Activated T-cell treated with anti-CD3 and anti-CD28 coated beads, Interleukin-2, amount 50 U/mL, for 24 hours (primary cell): ENCODE measurements around the gene S1PR2.
A peak's percentile ranks its signal among the peaks of the same experiment; 100 is the strongest.
"Not testable (repeated sequence)": the region's sequence is repeated elsewhere in the genome, so short reads cannot be mapped to it uniquely, and the experiment has no call there.

Experiments used
- DNase-seq: peaks from one replicate; pipeline ENCODE4 v3.0.0-alpha.2; 2020
- H3K27ac Mint-ChIP-seq: 2 replicates; pipeline ENCODE4 v1.8.0; 2020; ENCODE audit warnings: mild to moderate bottlenecking, mixed read lengths
- H3K27me3 Mint-ChIP-seq: 2 replicates; pipeline ENCODE4 v1.8.0; 2020; ENCODE audit warnings: mixed read lengths
- H3K36me3 Mint-ChIP-seq: 2 replicates; pipeline ENCODE4 v1.8.0; 2020; ENCODE audit warnings: low read depth, mixed read lengths
- H3K4me1 Mint-ChIP-seq: 2 replicates; pipeline ENCODE4 v1.8.0; 2020; ENCODE audit warnings: low read depth, mixed read lengths
- H3K4me3 Mint-ChIP-seq: 2 replicates; pipeline ENCODE4 v1.8.0; 2020; ENCODE audit warnings: mild to moderate bottlenecking, moderate library complexity, mixed read lengths
- H3K9me3 Mint-ChIP-seq: 2 replicates; pipeline ENCODE4 v1.8.0; 2020; ENCODE audit warnings: mixed read lengths

Gene S1PR2

DNA sequence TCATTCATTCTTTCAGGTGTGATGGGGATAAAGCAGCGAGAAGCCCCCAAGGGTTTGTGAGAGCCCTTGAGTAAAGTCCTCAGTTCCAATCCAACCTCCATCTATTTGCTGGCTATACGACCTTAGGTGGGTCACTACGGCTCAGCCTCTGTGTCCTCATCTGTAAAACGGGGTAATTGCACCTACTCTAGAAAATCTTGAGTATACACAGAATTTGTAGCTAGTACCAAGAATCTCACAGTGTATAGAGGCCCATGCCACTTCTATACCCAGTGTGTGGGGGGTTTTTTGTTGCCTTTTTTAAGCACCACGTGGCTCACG, 36.0 kb downstream of the S1PR2 start:
- Mint-ChIP-seq H3K27ac (peak overlapping the region; percentile 98), H3K4me3 (peak overlapping the region; percentile 98), H3K36me3 (peaks cover 41% of the 10 kb centered on the region), H3K4me1 (peaks cover 49% of the 10 kb centered on the region), H3K9me3 (no peaks in the 10 kb centered on the region), H3K27me3 (no peaks in the 10 kb centered on the region)
- DNase-seq, result no peak

DNA sequence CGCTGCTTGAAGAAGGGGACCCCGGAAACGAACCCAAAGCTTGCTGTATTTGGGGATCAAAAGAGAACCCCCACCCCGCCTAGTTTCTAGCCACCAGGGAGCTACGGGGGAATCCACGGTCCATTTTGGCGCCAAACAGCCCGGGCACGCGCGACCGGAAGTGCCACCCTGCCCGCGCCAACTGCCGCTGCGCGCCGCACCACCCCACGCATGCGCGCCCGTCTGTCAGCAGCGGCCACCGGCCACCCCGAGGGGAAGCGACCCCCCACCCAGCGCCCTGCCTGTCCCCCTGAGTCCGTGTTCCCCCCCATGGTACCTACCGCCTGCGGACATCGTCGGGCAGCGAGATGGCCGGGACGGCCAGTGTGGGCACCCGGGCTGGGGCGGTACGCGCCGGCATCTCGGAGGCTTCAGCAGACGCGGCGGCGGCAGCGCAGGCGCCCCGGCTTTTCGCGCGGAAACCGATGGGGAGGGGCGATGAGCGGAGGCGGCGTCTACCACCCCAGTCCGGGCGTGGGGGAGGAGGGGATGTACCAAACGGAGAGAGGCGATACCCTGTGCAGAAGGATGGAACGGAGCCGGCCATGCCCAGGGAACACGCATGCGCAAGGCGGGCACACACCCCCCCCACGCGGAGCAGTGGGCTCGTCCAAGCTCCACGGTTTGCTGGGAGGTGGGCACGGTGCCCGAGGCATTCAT, 36.5 kb downstream of the S1PR2 start, which contains the start of gene DNMT1:
Gene DNMT1 (minus strand): TSS at position 454 of the 699 bp plus-strand sequence. CDS start 54 bp downstream, at position 400.
- DNase-seq, result peak; percentile 99
- H3K27me3 Mint-ChIP-seq, result no peaks in the 10 kb centered on the region
- H3K4me3 Mint-ChIP-seq, result peak within 1 kb of the TSS; percentile 98

GRCh38 chr19:10193790-10194499, 37.2 kb downstream of the S1PR2 start:
- Mint-ChIP-seq H3K4me3 (peak overlapping the region; percentile 98), H3K27ac (peak overlapping the region; percentile 98), H3K4me1 (peaks cover 53% of the 10 kb centered on the region), H3K9me3 (no peaks in the 10 kb centered on the region), H3K36me3 (peaks cover 51% of the 10 kb centered on the region), H3K27me3 (no peaks in the 10 kb centered on the region)
- no peak for DNase-seq

More for the DNA sequence above, 36.5 kb downstream of the S1PR2 start, which contains the start of gene DNMT1:
- H3K9me3 Mint-ChIP-seq, result no peaks in the 10 kb centered on the region
- peaks cover 54% of the 10 kb centered on the region for H3K4me1 Mint-ChIP-seq
- H3K27ac Mint-ChIP-seq, result peak within 1 kb of the TSS; percentile 98
- peaks cover 46% of the 10 kb centered on the region for H3K36me3 Mint-ChIP-seq

GRCh38 chr19:10192922-10193321, 38.2 kb downstream of the S1PR2 start:
- Mint-ChIP-seq H3K9me3 (no peaks in the 10 kb centered on the region), H3K27me3 (no peaks in the 10 kb centered on the region), H3K36me3 (peaks cover 61% of the 10 kb centered on the region), H3K4me3 (peak overlapping the region; percentile 98), H3K4me1 (peaks cover 59% of the 10 kb centered on the region), H3K27ac (peak overlapping the region; percentile 98)
- DNase-seq, result no peak

DNA sequence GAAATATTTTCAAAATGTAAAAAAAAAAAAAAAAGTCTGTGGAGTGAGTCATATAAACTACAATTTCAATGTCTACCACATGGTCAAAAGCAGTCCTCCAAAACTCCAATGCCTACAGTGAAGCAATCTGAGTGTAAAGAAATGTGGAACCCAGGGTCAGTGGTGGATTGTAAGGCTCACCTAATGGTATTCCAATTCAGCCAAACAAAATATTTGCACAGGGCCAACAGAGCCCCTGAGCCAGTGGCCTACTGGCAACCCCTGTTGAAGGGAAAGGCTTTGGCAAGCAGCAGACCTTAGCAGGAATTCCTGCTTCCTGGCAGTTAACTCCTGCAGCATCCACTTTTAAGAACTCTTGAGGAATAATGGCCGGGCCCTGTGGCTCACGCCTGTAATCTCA, 39.8 kb downstream of the S1PR2 start:
- Mint-ChIP-seq H3K27me3 (no peaks in the 10 kb centered on the region), H3K9me3 (no peaks in the 10 kb centered on the region), H3K27ac (peak overlapping the region; percentile 64), H3K36me3 (peaks cover 76% of the 10 kb centered on the region), H3K4me3 (peak overlapping the region; percentile 38), H3K4me1 (peaks cover 63% of the 10 kb centered on the region)
- DNase-seq, result no peak

- H3K9me3 Mint-ChIP-seq, result no peaks in the 10 kb centered on the region
- no peak for DNase-seq
- no peaks in the 10 kb centered on the region for H3K27me3 Mint-ChIP-seq
- peak overlapping the region; percentile 11 for H3K4me3 Mint-ChIP-seq
- H3K4me1 Mint-ChIP-seq, result peaks cover 61% of the 10 kb centered on the region
- H3K36me3 Mint-ChIP-seq, result peaks cover 89% of the 10 kb centered on the region
- peak overlapping the region; percentile 65 for H3K27ac Mint-ChIP-seq
Observed at GRCh38 chr19:10190026-10190425, 41.1 kb downstream of the S1PR2 start.

GRCh38 chr19:10189616-10190015, 41.5 kb downstream of the S1PR2 start:
- no peaks in the 10 kb centered on the region for H3K9me3 Mint-ChIP-seq
- peak overlapping the region; percentile 11 for H3K4me3 Mint-ChIP-seq
- no peak for DNase-seq
- H3K27ac Mint-ChIP-seq, result peak overlapping the region; percentile 65
- H3K36me3 Mint-ChIP-seq, result peaks cover 91% of the 10 kb centered on the region
- H3K27me3 Mint-ChIP-seq, result no peaks in the 10 kb centered on the region
- peaks cover 62% of the 10 kb centered on the region for H3K4me1 Mint-ChIP-seq

DNA sequence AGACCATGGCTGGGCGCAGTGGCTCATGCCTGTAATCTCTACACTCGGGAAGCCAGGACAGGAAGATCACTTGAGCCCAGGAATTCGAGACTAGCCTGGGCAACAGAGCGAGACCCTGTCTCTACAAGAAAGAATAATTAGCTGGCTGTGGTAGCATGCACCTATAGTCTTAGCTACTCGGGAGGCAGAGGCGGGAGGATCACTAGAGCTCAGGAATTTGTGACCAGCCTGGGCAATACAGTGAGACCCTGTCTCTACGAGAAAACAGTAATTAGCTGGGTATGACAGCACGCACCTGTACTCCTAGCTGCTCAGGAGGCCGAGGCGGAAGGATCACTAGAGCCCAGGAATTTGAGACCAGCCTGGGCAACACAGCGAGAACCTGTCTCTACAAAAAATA, 43.8 kb downstream of the S1PR2 start:
- peaks cover 55% of the 10 kb centered on the region for H3K4me1 Mint-ChIP-seq
- H3K36me3 Mint-ChIP-seq, result peaks cover 83% of the 10 kb centered on the region
- no peak overlapping the region for H3K4me3 Mint-ChIP-seq
- no peaks in the 10 kb centered on the region for H3K27me3 Mint-ChIP-seq
- no peak for DNase-seq
- no peaks in the 10 kb centered on the region for H3K9me3 Mint-ChIP-seq
- H3K27ac Mint-ChIP-seq, result peak overlapping the region; percentile 1

- no peak for DNase-seq
- Mint-ChIP-seq H3K27me3 (no peaks in the 10 kb centered on the region), H3K4me1 (peaks cover 37% of the 10 kb centered on the region), H3K27ac (peak overlapping the region; percentile 80), H3K9me3 (no peaks in the 10 kb centered on the region), H3K36me3 (peaks cover 82% of the 10 kb centered on the region), H3K4me3 (no peak overlapping the region)
Observed at GRCh38 chr19:10184636-10185035, 46.5 kb downstream of the S1PR2 start.

DNA sequence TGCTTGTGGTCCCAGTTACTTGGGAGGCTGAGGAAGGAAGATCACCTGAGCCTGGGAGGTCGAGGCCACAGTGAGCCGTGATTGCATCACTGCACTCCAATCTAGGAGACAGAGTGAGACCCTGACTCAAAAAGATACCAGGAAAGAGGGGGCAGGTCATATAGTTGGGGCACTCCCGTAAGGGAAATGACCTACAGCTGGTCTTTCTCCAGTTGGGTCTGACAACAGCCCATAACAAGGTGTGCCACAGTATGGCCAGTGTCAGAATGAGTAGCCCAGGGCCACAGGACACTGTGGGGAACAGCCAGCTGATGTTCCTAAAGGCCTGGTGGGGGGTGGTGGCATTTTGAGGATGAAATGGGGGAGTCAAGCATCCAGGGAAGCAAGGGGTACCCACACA, 47.2 kb downstream of the S1PR2 start:
- peaks cover 85% of the 10 kb centered on the region for H3K36me3 Mint-ChIP-seq
- H3K4me3 Mint-ChIP-seq, result no peak overlapping the region
- peaks cover 34% of the 10 kb centered on the region for H3K4me1 Mint-ChIP-seq
- peak overlapping the region; percentile 80 for H3K27ac Mint-ChIP-seq
- no peaks in the 10 kb centered on the region for H3K27me3 Mint-ChIP-seq
- DNase-seq, result no peak
- no peaks in the 10 kb centered on the region for H3K9me3 Mint-ChIP-seq

GRCh38 chr19:10182847-10183246, 48.3 kb downstream of the S1PR2 start:
- Mint-ChIP-seq H3K4me1 (peaks cover 24% of the 10 kb centered on the region), H3K4me3 (no peak overlapping the region), H3K27me3 (no peaks in the 10 kb centered on the region), H3K9me3 (no peaks in the 10 kb centered on the region), H3K36me3 (peaks cover 79% of the 10 kb centered on the region), H3K27ac (no peak overlapping the region)
- DNase-seq, result no peak

DNA sequence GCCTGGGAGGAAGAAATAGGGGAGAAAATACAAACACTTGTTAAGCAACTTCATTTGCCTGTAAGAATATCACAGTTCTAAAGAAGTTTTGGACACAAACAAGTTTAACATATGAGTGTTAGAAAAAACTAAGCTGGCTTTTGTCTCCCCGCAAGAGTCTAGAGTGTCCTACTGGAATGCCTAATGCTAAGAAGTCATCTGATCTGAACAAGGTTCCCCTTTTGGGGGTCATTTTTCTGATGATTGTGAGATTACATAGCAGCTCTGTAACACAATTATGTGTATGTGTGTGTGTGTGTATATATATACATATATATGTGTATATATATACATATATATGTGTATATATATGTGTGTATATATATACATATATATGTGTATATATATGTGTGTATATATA, 49.1 kb downstream of the S1PR2 start:
- Mint-ChIP-seq H3K9me3 (no peaks in the 10 kb centered on the region), H3K27ac (no peak overlapping the region), H3K4me3 (no peak overlapping the region), H3K27me3 (no peaks in the 10 kb centered on the region), H3K36me3 (peaks cover 78% of the 10 kb centered on the region), H3K4me1 (peaks cover 19% of the 10 kb centered on the region)
- no peak for DNase-seq

DNA sequence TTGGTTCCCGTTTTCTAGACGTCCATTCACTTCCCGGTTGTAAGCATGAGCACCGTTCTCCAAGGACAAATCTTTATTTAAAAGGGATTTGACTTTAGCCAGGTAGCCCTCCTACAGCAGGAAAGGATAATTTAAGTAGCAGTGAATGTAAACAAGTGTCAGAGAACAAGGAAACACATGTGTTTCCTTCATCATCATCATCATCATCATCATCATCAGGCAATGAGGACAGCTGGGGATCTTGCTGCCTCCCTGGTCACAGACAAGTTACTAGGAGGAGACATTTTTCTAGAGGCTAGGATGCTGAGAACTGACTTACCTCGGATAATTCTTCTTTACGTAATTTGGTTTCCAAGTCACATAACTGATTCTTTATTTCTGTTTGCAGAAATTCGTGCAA, 50.7 kb downstream of the S1PR2 start:
- no peaks in the 10 kb centered on the region for H3K27me3 Mint-ChIP-seq
- no peak for DNase-seq
- peaks cover 13% of the 10 kb centered on the region for H3K4me1 Mint-ChIP-seq
- H3K27ac Mint-ChIP-seq, result no peak overlapping the region
- no peaks in the 10 kb centered on the region for H3K9me3 Mint-ChIP-seq
- H3K36me3 Mint-ChIP-seq, result peaks cover 79% of the 10 kb centered on the region
- no peak overlapping the region for H3K4me3 Mint-ChIP-seq

- H3K9me3 Mint-ChIP-seq, H3K27me3 Mint-ChIP-seq, H3K4me3 Mint-ChIP-seq, DNase-seq, H3K27ac Mint-ChIP-seq: not testable (repeated sequence)
- H3K36me3 Mint-ChIP-seq, result peaks cover 79% of the 10 kb centered on the region
- peaks cover 13% of the 10 kb centered on the region for H3K4me1 Mint-ChIP-seq
Observed at GRCh38 chr19:10180024-10180423, 51.1 kb downstream of the S1PR2 start.

- peaks cover 16% of the 10 kb centered on the region for H3K4me1 Mint-ChIP-seq
- no peak for DNase-seq
- H3K4me3 Mint-ChIP-seq, result no peak overlapping the region
- H3K27ac Mint-ChIP-seq, result peak overlapping the region; percentile 56
- H3K9me3 Mint-ChIP-seq, result no peaks in the 10 kb centered on the region
- H3K36me3 Mint-ChIP-seq, result peaks cover 88% of the 10 kb centered on the region
- H3K27me3 Mint-ChIP-seq, result no peaks in the 10 kb centered on the region
Observed at GRCh38 chr19:10173527-10173926, 57.6 kb downstream of the S1PR2 start.
